ENCODE data around the gene PRAMEF12.

Gene PRAMEF12

GRCh38 chr1:12756273-12756672 lies 17.3 kb upstream of the PRAMEF12 start:
- no peak overlapping the region for H3K9ac ChIP-seq (ENCODE audit: low read depth, low read length, poor library complexity)
- DNase-seq (ENCODE audit: low spot score) = no peak
- H2BK5ac ChIP-seq (ENCODE audit: low read length) = no peak overlapping the region
- H3K9me3 ChIP-seq (replicated peaks in 1 of 2; ENCODE audit: control insufficient read depth in 2 of 2, insufficient read depth in 1 of 2, low read depth in 1 of 2, low read length in 2 of 2) = no peaks in the 10 kb centered on the region
- H2BK15ac ChIP-seq (ENCODE audit: low read length) = no peak overlapping the region
- no peak overlapping the region for H3K4ac ChIP-seq (ENCODE audit: low read length)
- H3K79me1 ChIP-seq (ENCODE audit: low read depth, low read length) = no peaks in the 10 kb centered on the region
- WGBS, 2 donors (ENCODE audit: extremely low coverage in 2 of 2, insufficient read length in 2 of 2, insufficient replicate concordance in 1 of 2) = no CpG with 5 or more reads among the region's 2 CpGs
- no peak overlapping the region for H3K23ac ChIP-seq (ENCODE audit: low read depth, low read length, poor library complexity)
- no peak overlapping the region for H2BK12ac ChIP-seq (ENCODE audit: low read length)
- no peak overlapping the region for H4K8ac ChIP-seq (ENCODE audit: low read depth, low read length)
- H3K4me1 ChIP-seq (ENCODE audit: control insufficient read depth in 2 of 2, insufficient read depth in 1 of 2, low read depth in 1 of 2, low read length in 2 of 2) = no peaks in the 10 kb centered on the region
- H2AFZ ChIP-seq (ENCODE audit: low read length) = no peak overlapping the region
- no peak overlapping the region for H3K18ac ChIP-seq (ENCODE audit: low read length)
- no peak overlapping the region for H4K91ac ChIP-seq (ENCODE audit: low read depth, low read length, poor library complexity)
- H3K27ac ChIP-seq (replicated peaks; ENCODE audit: low read length) = no peak overlapping the region
- H2AK5ac ChIP-seq (ENCODE audit: low read depth, low read length) = no peak overlapping the region
- no peak overlapping the region for H3K4me2 ChIP-seq (ENCODE audit: insufficient read depth, low read length, poor library complexity, severe bottlenecking)
- H3K36me3 ChIP-seq (replicated peaks in 1 of 2; ENCODE audit: control insufficient read depth in 2 of 2, insufficient read depth in 2 of 2, low read length in 2 of 2) = no peaks in the 10 kb centered on the region
- peaks cover 0 to 35% (median 0%) of the 10 kb centered on the region in 3 experiments for H3K27me3 ChIP-seq (ENCODE audit: control insufficient read depth in 3 of 3, insufficient read depth in 3 of 3, low read depth in 1 of 3, low read length in 3 of 3)
- H3K14ac ChIP-seq (ENCODE audit: low read length) = no peak overlapping the region
- H2BK120ac ChIP-seq (ENCODE audit: low read depth, low read length) = no peak overlapping the region
- no peak overlapping the region for H3K4me3 ChIP-seq (ENCODE audit: low read length in 2 of 2)

- Histone ChIP-seq H3K79me1 (ENCODE audit: low read depth, low read length) (no peaks in the 10 kb centered on the region), H4K91ac (ENCODE audit: low read depth, low read length, poor library complexity) (no peak overlapping the region), H3K27me3 (ENCODE audit: control insufficient read depth in 3 of 3, insufficient read depth in 3 of 3, low read depth in 1 of 3, low read length in 3 of 3) (peaks cover 0 to 35% (median 0%) of the 10 kb centered on the region in 3 experiments), H2BK5ac (ENCODE audit: low read length) (no peak overlapping the region), H2BK12ac (ENCODE audit: low read length) (no peak overlapping the region), H3K36me3 (replicated peaks in 1 of 2; ENCODE audit: control insufficient read depth in 2 of 2, insufficient read depth in 2 of 2, low read length in 2 of 2) (no peaks in the 10 kb centered on the region), H3K4ac (ENCODE audit: low read length) (no peak overlapping the region), H2BK120ac (ENCODE audit: low read depth, low read length) (no peak overlapping the region), H3K9ac (ENCODE audit: low read depth, low read length, poor library complexity) (no peak overlapping the region), H3K18ac (ENCODE audit: low read length) (no peak overlapping the region), H2AK5ac (ENCODE audit: low read depth, low read length) (no peak overlapping the region), H2AFZ (ENCODE audit: low read length) (no peak overlapping the region), H3K27ac (replicated peaks; ENCODE audit: low read length) (no peak overlapping the region), H4K8ac (ENCODE audit: low read depth, low read length) (no peak overlapping the region), H3K4me3 (ENCODE audit: low read length in 2 of 2) (no peak overlapping the region), H3K9me3 (replicated peaks in 1 of 2; ENCODE audit: control insufficient read depth in 2 of 2, insufficient read depth in 1 of 2, low read depth in 1 of 2, low read length in 2 of 2) (no peaks in the 10 kb centered on the region), H3K4me1 (ENCODE audit: control insufficient read depth in 2 of 2, insufficient read depth in 1 of 2, low read depth in 1 of 2, low read length in 2 of 2) (no peaks in the 10 kb centered on the region), H3K23ac (ENCODE audit: low read depth, low read length, poor library complexity) (no peak overlapping the region), H3K4me2 (ENCODE audit: insufficient read depth, low read length, poor library complexity, severe bottlenecking) (no peak overlapping the region), H3K14ac (ENCODE audit: low read length) (no peak overlapping the region), H2BK15ac (ENCODE audit: low read length) (no peak overlapping the region)
- no peak for DNase-seq (ENCODE audit: low spot score)
- no CpG with 5 or more reads among the region's 6 CpGs for WGBS, 2 donors (ENCODE audit: extremely low coverage in 2 of 2, insufficient read length in 2 of 2, insufficient replicate concordance in 1 of 2)
Observed at GRCh38 chr1:12756768-12757413, 16.6 kb upstream of the PRAMEF12 start.

GRCh38 chr1:12757836-12758235 lies 15.7 kb upstream of the PRAMEF12 start:
- Histone ChIP-seq H3K4me1 (ENCODE audit: control insufficient read depth in 2 of 2, insufficient read depth in 1 of 2, low read depth in 1 of 2, low read length in 2 of 2) (no peaks in the 10 kb centered on the region), H3K27me3 (ENCODE audit: control insufficient read depth in 3 of 3, insufficient read depth in 3 of 3, low read depth in 1 of 3, low read length in 3 of 3) (peaks cover 0 to 35% (median 0%) of the 10 kb centered on the region in 3 experiments), H2BK15ac (ENCODE audit: low read length) (no peak overlapping the region), H3K27ac (replicated peaks; ENCODE audit: low read length) (no peak overlapping the region), H4K8ac (ENCODE audit: low read depth, low read length) (no peak overlapping the region), H3K79me1 (ENCODE audit: low read depth, low read length) (no peaks in the 10 kb centered on the region), H2BK12ac (ENCODE audit: low read length) (no peak overlapping the region), H3K23ac (ENCODE audit: low read depth, low read length, poor library complexity) (no peak overlapping the region), H2AFZ (ENCODE audit: low read length) (no peak overlapping the region), H4K91ac (ENCODE audit: low read depth, low read length, poor library complexity) (no peak overlapping the region), H3K18ac (ENCODE audit: low read length) (peak overlapping the region; percentile 29), H2BK5ac (ENCODE audit: low read length) (no peak overlapping the region), H3K4me2 (ENCODE audit: insufficient read depth, low read length, poor library complexity, severe bottlenecking) (no peak overlapping the region), H3K4me3 (ENCODE audit: low read length in 2 of 2) (no peak overlapping the region), H3K14ac (ENCODE audit: low read length) (no peak overlapping the region), H3K9ac (ENCODE audit: low read depth, low read length, poor library complexity) (no peak overlapping the region), H3K4ac (ENCODE audit: low read length) (no peak overlapping the region), H2BK120ac (ENCODE audit: low read depth, low read length) (no peak overlapping the region), H3K36me3 (replicated peaks in 1 of 2; ENCODE audit: control insufficient read depth in 2 of 2, insufficient read depth in 2 of 2, low read length in 2 of 2) (no peaks in the 10 kb centered on the region), H3K9me3 (replicated peaks in 1 of 2; ENCODE audit: control insufficient read depth in 2 of 2, insufficient read depth in 1 of 2, low read depth in 1 of 2, low read length in 2 of 2) (no peaks in the 10 kb centered on the region), H2AK5ac (ENCODE audit: low read depth, low read length) (no peak overlapping the region)
- no peak for DNase-seq (ENCODE audit: low spot score)
- no CpG with 5 or more reads among the region's 6 CpGs for WGBS, 2 donors (ENCODE audit: extremely low coverage in 2 of 2, insufficient read length in 2 of 2, insufficient replicate concordance in 1 of 2)

GRCh38 chr1:12760256-12760795 lies 13.2 kb upstream of the PRAMEF12 start:
- no peak overlapping the region for H2AK5ac ChIP-seq (ENCODE audit: low read depth, low read length)
- peaks cover 0 to 31% (median 0%) of the 10 kb centered on the region in 3 experiments for H3K27me3 ChIP-seq (ENCODE audit: control insufficient read depth in 3 of 3, insufficient read depth in 3 of 3, low read depth in 1 of 3, low read length in 3 of 3)
- no peak overlapping the region for H3K18ac ChIP-seq (ENCODE audit: low read length)
- H3K4me1 ChIP-seq (ENCODE audit: control insufficient read depth in 2 of 2, insufficient read depth in 1 of 2, low read depth in 1 of 2, low read length in 2 of 2) = no peaks in the 10 kb centered on the region
- no peak overlapping the region for H3K27ac ChIP-seq (replicated peaks; ENCODE audit: low read length)
- H3K4me2 ChIP-seq (ENCODE audit: insufficient read depth, low read length, poor library complexity, severe bottlenecking) = no peak overlapping the region
- no peaks in the 10 kb centered on the region for H3K79me1 ChIP-seq (ENCODE audit: low read depth, low read length)
- H3K9me3 ChIP-seq (replicated peaks in 1 of 2; ENCODE audit: control insufficient read depth in 2 of 2, insufficient read depth in 1 of 2, low read depth in 1 of 2, low read length in 2 of 2) = no peaks in the 10 kb centered on the region
- H3K4ac ChIP-seq (ENCODE audit: low read length) = no peak overlapping the region
- DNase-seq (ENCODE audit: low spot score) = no peak
- H2BK12ac ChIP-seq (ENCODE audit: low read length) = no peak overlapping the region
- peak overlapping the region; percentile 52 for H2BK15ac ChIP-seq (ENCODE audit: low read length)
- H3K4me3 ChIP-seq (ENCODE audit: low read length in 2 of 2) = no peak overlapping the region
- H4K91ac ChIP-seq (ENCODE audit: low read depth, low read length, poor library complexity) = no peak overlapping the region
- WGBS, 2 donors (ENCODE audit: extremely low coverage in 2 of 2, insufficient read length in 2 of 2, insufficient replicate concordance in 1 of 2) = no CpG with 5 or more reads among the region's 7 CpGs
- H2BK5ac ChIP-seq (ENCODE audit: low read length) = no peak overlapping the region
- no peak overlapping the region for H3K9ac ChIP-seq (ENCODE audit: low read depth, low read length, poor library complexity)
- H3K23ac ChIP-seq (ENCODE audit: low read depth, low read length, poor library complexity) = peak overlapping the region; percentile 35
- H3K14ac ChIP-seq (ENCODE audit: low read length) = no peak overlapping the region
- no peak overlapping the region for H2AFZ ChIP-seq (ENCODE audit: low read length)
- H3K36me3 ChIP-seq (replicated peaks in 1 of 2; ENCODE audit: control insufficient read depth in 2 of 2, insufficient read depth in 2 of 2, low read length in 2 of 2) = no peaks in the 10 kb centered on the region
- H4K8ac ChIP-seq (ENCODE audit: low read depth, low read length) = no peak overlapping the region
- H2BK120ac ChIP-seq (ENCODE audit: low read depth, low read length) = no peak overlapping the region

Measured in neuronal stem cell (in vitro differentiated cells).